Lung (tissue), 12 donors: ENCODE data around the gene INPP4A. TPM values are rescaled to one million over a fixed set of nuclear protein-coding genes. Genes with fewer than 3 reads are reported as not detected.

Experiments used
- ATAC-seq: fragments of 200-7000 bp; cut with Tn5 transposase; one replicate; pipeline ENCODE4 v1.9.1; 2020; ENCODE audit warnings: moderate number of reproducible peaks; ENCODE audit not compliant: insufficient read depth, low FRiP score
- DNase-seq, 3 donors: peaks; one replicate each; pipeline ENCODE4 v3.0.0-alpha.2; 2013 to 2017
- H3K27ac ChIP-seq, 2 donors: one replicate each; pipeline ENCODE4 v1.5.1; 2013; ENCODE audit warnings: mild to moderate bottlenecking in 2 of 2, moderate library complexity in 2 of 2, control low read depth in 1 of 2, inconsistent platforms in 1 of 2, low read depth in 1 of 2, low read length in 1 of 2
- H3K27me3 ChIP-seq, 3 donors: one replicate each; pipeline ENCODE4 v1.5.1; 2013; ENCODE audit warnings: low read length in 2 of 3; ENCODE audit not compliant: control insufficient read depth in 3 of 3, insufficient read depth in 3 of 3
- H3K36me3 ChIP-seq, 4 donors: one replicate each; pipeline ENCODE4 v1.5.1; 2013; ENCODE audit warnings: low read length in 4 of 4, mild to moderate bottlenecking in 1 of 4, moderate library complexity in 1 of 4; ENCODE audit not compliant: control insufficient read depth in 4 of 4, insufficient read depth in 4 of 4
- H3K4me1 ChIP-seq, 5 donors: one replicate each; pipeline ENCODE4 v1.5.1; 2013; ENCODE audit warnings: low read length in 5 of 5, mild to moderate bottlenecking in 2 of 5, moderate library complexity in 1 of 5; ENCODE audit not compliant: control insufficient read depth in 5 of 5, insufficient read depth in 5 of 5
- H3K4me3 ChIP-seq: one replicate; pipeline ENCODE4 v1.5.1; 2013; ENCODE audit warnings: mild to moderate bottlenecking, control low read depth, moderate library complexity
- H3K9ac ChIP-seq, 2 donors: one replicate each; pipeline ENCODE4 v1.5.1; 2013; ENCODE audit warnings: low read length in 2 of 2, control low read depth in 1 of 2; ENCODE audit not compliant: insufficient read depth in 1 of 2
- H3K9me3 ChIP-seq, 4 donors: one replicate each; pipeline ENCODE4 v1.5.1; 2013; ENCODE audit warnings: low read length in 3 of 4, mild to moderate bottlenecking in 1 of 4, moderate library complexity in 1 of 4; ENCODE audit not compliant: control insufficient read depth in 4 of 4, insufficient read depth in 3 of 4
- CTCF ChIP-seq: IDR thresholded peaks from 2 replicates; pipeline ENCODE4 v1.5.1; 2012; ENCODE audit warnings: mild to moderate bottlenecking; ENCODE audit errors: control extremely low read depth, extremely low read depth
- WGBS, 2 donors: extraction: QIAGEN DNeasy Blood & Tissue Kit; methylation state at CpG; one replicate each; pipeline ENCODE4 v1.1.7; 2013; 5-methylcytosine and 5-hydroxymethylcytosine counted together
- polyA plus RNA-seq, 2 donors: library from polyadenylated mRNA; stranded (reverse); fragments of 200-250 nt; gene quantifications; one replicate each; pipeline ENCODE4 v1.2.1, GENCODE V29; 2013
- total RNA-seq, 2 donors: library from RNA; depleted of rRNA in 1 of 2; stranded (reverse); fragments of >200 nt in 1 of 2; gene quantifications; one replicate each; pipeline ENCODE4 v1.2.1, GENCODE V29; 2014 to 2021
- donor health status: control.
- donor health status: control.
- donor health status: Bipolar disorder and iron deficiency.
- donor health status: healthy.
- donor health status: DM: yes; HTN: yes; CAD: no.

Gene INPP4A
- total and polyA plus RNA-seq, 4 donors: 8.0 to 43.3 (median 19.8) TPM

- Histone ChIP-seq H3K9me3 (no peaks in the 10 kb centered on the region), H3K27ac (peak overlapping the region in 1 of 2 donors; percentile 41), H3K36me3 (no peaks in the 10 kb centered on the region), H3K27me3 (no peaks in the 10 kb centered on the region), H3K4me3 (no peak overlapping the region), H3K4me1 (peaks cover 13 to 43% (median 17%) of the 10 kb centered on the region in 5 donors), H3K9ac (no peak overlapping the region)
- 58 to 65% methylated on average over 6 of the region's 6 CpGs for WGBS, 2 donors
- DNase-seq (no peak), ATAC-seq (peak; percentile 66)
- no peak for TF ChIP-seq CTCF
These were observed 38.7 kb downstream of the INPP4A start for GRCh38 chr2:98483257-98483861.

GRCh38 chr2:98484121-98484557, 39.5 kb downstream of the INPP4A start:
- no peak for TF ChIP-seq CTCF
- DNase-seq: no peak
- Histone ChIP-seq H3K36me3 (no peaks in the 10 kb centered on the region), H3K9me3 (no peaks in the 10 kb centered on the region), H3K9ac (no peak overlapping the region), H3K27ac (peak overlapping the region in 1 of 2 donors; percentile 63), H3K4me1 (peaks cover 11 to 44% (median 13%) of the 10 kb centered on the region in 5 donors), H3K27me3 (no peaks in the 10 kb centered on the region), H3K4me3 (no peak overlapping the region)
- no peak for ATAC-seq
- WGBS, 2 donors: 81 to 83% methylated on average over 5 of the region's 5 CpGs

- no peaks in the 10 kb centered on the region for H3K27me3 ChIP-seq
- H3K36me3 ChIP-seq: no peaks in the 10 kb centered on the region
- H3K9ac ChIP-seq: no peak overlapping the region
- no peak for DNase-seq
- no peak for ATAC-seq
- H3K9me3 ChIP-seq: no peaks in the 10 kb centered on the region
- H3K4me3 ChIP-seq: no peak overlapping the region
- H3K27ac ChIP-seq: peak overlapping the region in 1 of 2 donors; percentile 45
- H3K4me1 ChIP-seq: peaks cover 4 to 39% (median 6%) of the 10 kb centered on the region in 5 donors
- 88 to 92% methylated on average over 13 of the region's 13 CpGs for WGBS, 2 donors
- no peak for TF ChIP-seq CTCF
These were observed 40.2 kb downstream of the INPP4A start for GRCh38 chr2:98484652-98485452.
